ENCODE results near the gene C10orf105.

C10orf105 gene

GRCh38 chr10:71663311-71663710 lies 56.3 kb downstream of the C10orf105 start:
- Histone ChIP-seq H3K9me3 (ENCODE audit: low read length) (no peaks in the 10 kb centered on the region), H3K79me2 (ENCODE audit: insufficient read depth, low read length) (no peaks in the 10 kb centered on the region), H3K36me3 (ENCODE audit: insufficient read depth, low read length) (no peaks in the 10 kb centered on the region), H3K9ac (ENCODE audit: low read length) (no peak overlapping the region), H2AFZ (ENCODE audit: low read length) (no peak overlapping the region), H3K4me3 (ENCODE audit: low read depth, low read length, poor library complexity, severe bottlenecking) (no peak overlapping the region), H3K27ac (ENCODE audit: low read depth, low read length, poor library complexity, severe bottlenecking) (no peak overlapping the region), H4K20me1 (ENCODE audit: insufficient read depth, low read length) (no peaks in the 10 kb centered on the region), H3K9me2 (ENCODE audit: low read depth, low read length) (no peaks in the 10 kb centered on the region), H3F3A (ENCODE audit: insufficient read depth, low read length) (0 out of 2 replicates have a peak, but pooled peaks cover 2% of the 10 kb centered on the region), H3K27me3 (ENCODE audit: insufficient read depth, low read length) (no peaks in the 10 kb centered on the region; the same call in 1 of the 2 replicates), H3K4me2 (ENCODE audit: low read length) (no peak overlapping the region), H3K4me1 (ENCODE audit: insufficient read depth, low read length, severe bottlenecking) (no peaks in the 10 kb centered on the region)
- TF ChIP-seq CTCF (IDR thresholded peaks at IDR 0.05; ENCODE audit: low read length): no peak
- no peak for TF ChIP-seq EZH2 (IDR thresholded peaks at IDR 0.05; ENCODE audit: borderline replicate concordance, low read length)

GRCh38 chr10:71661779-71662336 lies 57.7 kb downstream of the C10orf105 start:
- Histone ChIP-seq H3K4me2 (ENCODE audit: low read length) (no peak overlapping the region), H3K4me1 (ENCODE audit: insufficient read depth, low read length, severe bottlenecking) (no peaks in the 10 kb centered on the region), H4K20me1 (ENCODE audit: insufficient read depth, low read length) (no peaks in the 10 kb centered on the region), H3K36me3 (ENCODE audit: insufficient read depth, low read length) (no peaks in the 10 kb centered on the region), H3K4me3 (ENCODE audit: low read depth, low read length, poor library complexity, severe bottlenecking) (no peak overlapping the region), H3K79me2 (ENCODE audit: insufficient read depth, low read length) (no peaks in the 10 kb centered on the region), H3K9me2 (ENCODE audit: low read depth, low read length) (no peaks in the 10 kb centered on the region), H3K9me3 (ENCODE audit: low read length) (no peaks in the 10 kb centered on the region), H3K9ac (ENCODE audit: low read length) (no peak overlapping the region), H3F3A (ENCODE audit: insufficient read depth, low read length) (0 out of 2 replicates have a peak, but pooled peaks cover 2% of the 10 kb centered on the region), H3K27me3 (ENCODE audit: insufficient read depth, low read length) (no peaks in the 10 kb centered on the region; the same call in 1 of the 2 replicates), H2AFZ (ENCODE audit: low read length) (no peak overlapping the region), H3K27ac (ENCODE audit: low read depth, low read length, poor library complexity, severe bottlenecking) (no peak overlapping the region)
- TF ChIP-seq EZH2 (IDR thresholded peaks at IDR 0.05; ENCODE audit: borderline replicate concordance, low read length) (no peak), CTCF (IDR thresholded peaks at IDR 0.05; ENCODE audit: low read length) (no peak)

Measured in OCI-LY1 (cell line).